Fibroblast of the aortic adventitia (primary cell): Measurements from ENCODE around the gene HIPK4. TPM values are rescaled to one million over a fixed set of nuclear protein-coding genes. Genes with fewer than 3 reads are reported as not detected.

ENCODE experiments used
- DNase-seq: peaks from one replicate; pipeline ENCODE4 v3.0.0-alpha.2; 2010; ENCODE audit warnings: low read depth
- H3K4me3 ChIP-seq: 2 replicates; pipeline ENCODE4 v1.5.1; 2011; ENCODE audit warnings: low read depth, mild to moderate bottlenecking, control low read depth, low read length, moderate library complexity
- CTCF ChIP-seq: IDR thresholded peaks from 2 replicates; pipeline ENCODE4 v1.5.1; 2011; ENCODE audit warnings: mild to moderate bottlenecking, low read length, control low read depth, inconsistent platforms; ENCODE audit not compliant: insufficient read depth
- total RNA-seq: library from RNA; depleted of rRNA; stranded (reverse); fragments of >200 nt; gene quantifications from 2 replicates; pipeline ENCODE4 v1.2.3, GENCODE V29; 2012; ENCODE audit warnings: low replicate concordance

Gene HIPK4
- total RNA-seq, 1 donor: 0.18 TPM

- peak; percentile 99 for DNase-seq
- TF ChIP-seq CTCF: peak; percentile 58
- peak within 1 kb of the TSS; percentile 98 for H3K4me3 ChIP-seq
Observed at GRCh38 chr19:40425450-40426287, 35.7 kb upstream of the HIPK4 start, which contains the start of gene SERTAD1. Gene SERTAD1 (minus strand): TSS chr19:40425992. CDS start chr19:40423546, 2,446 bp downstream.

GRCh38 chr19:40424637-40425449, 34.9 kb upstream of the HIPK4 start:
- H3K4me3 ChIP-seq: peak overlapping the region; percentile 98
- no peak for TF ChIP-seq CTCF
- peak; percentile 33 for DNase-seq

- no peak for TF ChIP-seq CTCF
- no peak for DNase-seq
- peak overlapping the region; percentile 62 for H3K4me3 ChIP-seq
Observed at GRCh38 chr19:40423938-40424337, 34.0 kb upstream of the HIPK4 start.

- H3K4me3 ChIP-seq: peak overlapping the region; percentile 13
- no peak for DNase-seq
- TF ChIP-seq CTCF: no peak
Observed at GRCh38 chr19:40422748-40423566, 33.0 kb upstream of the HIPK4 start.

- no peak for TF ChIP-seq CTCF
- peak overlapping the region; percentile 13 for H3K4me3 ChIP-seq
- DNase-seq: peak; percentile 30
Observed at GRCh38 chr19:40421993-40422747, 32.2 kb upstream of the HIPK4 start.
